Epithelial cell of proximal tubule (primary cell): ENCODE results near the gene RHBDF2. TPM values are rescaled to one million over a fixed set of nuclear protein-coding genes. Genes with fewer than 3 reads are reported as not detected.

Experiments
- DNase-seq: peaks from one replicate; pipeline ENCODE4 v3.0.0-alpha.2; 2011; ENCODE audit warnings: low read depth
- H3K4me3 ChIP-seq: 2 replicates; pipeline ENCODE4 v1.5.1; 2011; ENCODE audit warnings: low read depth, mild to moderate bottlenecking, low read length
- total RNA-seq: library from RNA; depleted of rRNA; stranded (reverse); fragments of >200 nt; gene quantifications from 2 replicates; pipeline ENCODE4 v1.2.3, GENCODE V29; 2015
- TF ChIP-seq, protein P1 (sequence below): conservative IDR thresholded peaks from 2 replicates; pipeline ENCODE4 v1.5.1; 2012; ENCODE audit warnings: low read depth, mild to moderate bottlenecking, low read length

The RHBDF2 gene
- total RNA-seq, 1 donor from 2014 or later = 101 TPM

DNA sequence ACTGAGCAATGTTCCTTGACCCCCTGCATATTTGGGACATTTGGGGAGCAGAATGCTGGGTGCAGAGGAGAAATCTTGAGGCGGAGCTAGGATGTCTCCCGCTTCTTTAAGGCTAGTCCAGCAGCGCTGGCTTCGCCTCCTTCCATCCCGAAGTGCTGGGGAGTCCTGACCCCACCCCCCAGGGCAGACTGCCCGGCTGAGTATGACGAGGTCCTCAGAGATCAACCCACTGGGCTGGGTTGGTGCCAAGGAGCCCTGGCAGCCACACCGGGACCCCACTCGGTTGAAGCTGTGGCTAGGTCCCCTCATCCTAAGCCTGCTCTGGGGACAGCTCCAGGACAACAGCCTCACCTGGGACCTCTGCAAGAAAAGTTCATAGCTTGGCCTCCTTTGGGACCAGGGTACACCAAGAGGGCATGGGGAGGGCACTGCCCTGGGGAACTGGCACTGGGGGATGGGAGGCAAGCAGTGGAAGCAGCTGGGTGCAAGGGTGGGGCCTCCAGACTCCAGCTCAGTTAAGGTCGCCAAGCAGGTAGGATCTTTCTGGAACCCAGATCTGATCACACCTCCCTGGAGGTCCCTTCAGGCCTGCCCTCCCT, 11.0 kb downstream of the RHBDF2 start:
- H3K4me3 ChIP-seq = no peak overlapping the region
- TF ChIP-seq, protein P1, sequence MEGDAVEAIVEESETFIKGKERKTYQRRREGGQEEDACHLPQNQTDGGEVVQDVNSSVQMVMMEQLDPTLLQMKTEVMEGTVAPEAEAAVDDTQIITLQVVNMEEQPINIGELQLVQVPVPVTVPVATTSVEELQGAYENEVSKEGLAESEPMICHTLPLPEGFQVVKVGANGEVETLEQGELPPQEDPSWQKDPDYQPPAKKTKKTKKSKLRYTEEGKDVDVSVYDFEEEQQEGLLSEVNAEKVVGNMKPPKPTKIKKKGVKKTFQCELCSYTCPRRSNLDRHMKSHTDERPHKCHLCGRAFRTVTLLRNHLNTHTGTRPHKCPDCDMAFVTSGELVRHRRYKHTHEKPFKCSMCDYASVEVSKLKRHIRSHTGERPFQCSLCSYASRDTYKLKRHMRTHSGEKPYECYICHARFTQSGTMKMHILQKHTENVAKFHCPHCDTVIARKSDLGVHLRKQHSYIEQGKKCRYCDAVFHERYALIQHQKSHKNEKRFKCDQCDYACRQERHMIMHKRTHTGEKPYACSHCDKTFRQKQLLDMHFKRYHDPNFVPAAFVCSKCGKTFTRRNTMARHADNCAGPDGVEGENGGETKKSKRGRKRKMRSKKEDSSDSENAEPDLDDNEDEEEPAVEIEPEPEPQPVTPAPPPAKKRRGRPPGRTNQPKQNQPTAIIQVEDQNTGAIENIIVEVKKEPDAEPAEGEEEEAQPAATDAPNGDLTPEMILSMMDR = no peak
- DNase-seq = no peak

DNA sequence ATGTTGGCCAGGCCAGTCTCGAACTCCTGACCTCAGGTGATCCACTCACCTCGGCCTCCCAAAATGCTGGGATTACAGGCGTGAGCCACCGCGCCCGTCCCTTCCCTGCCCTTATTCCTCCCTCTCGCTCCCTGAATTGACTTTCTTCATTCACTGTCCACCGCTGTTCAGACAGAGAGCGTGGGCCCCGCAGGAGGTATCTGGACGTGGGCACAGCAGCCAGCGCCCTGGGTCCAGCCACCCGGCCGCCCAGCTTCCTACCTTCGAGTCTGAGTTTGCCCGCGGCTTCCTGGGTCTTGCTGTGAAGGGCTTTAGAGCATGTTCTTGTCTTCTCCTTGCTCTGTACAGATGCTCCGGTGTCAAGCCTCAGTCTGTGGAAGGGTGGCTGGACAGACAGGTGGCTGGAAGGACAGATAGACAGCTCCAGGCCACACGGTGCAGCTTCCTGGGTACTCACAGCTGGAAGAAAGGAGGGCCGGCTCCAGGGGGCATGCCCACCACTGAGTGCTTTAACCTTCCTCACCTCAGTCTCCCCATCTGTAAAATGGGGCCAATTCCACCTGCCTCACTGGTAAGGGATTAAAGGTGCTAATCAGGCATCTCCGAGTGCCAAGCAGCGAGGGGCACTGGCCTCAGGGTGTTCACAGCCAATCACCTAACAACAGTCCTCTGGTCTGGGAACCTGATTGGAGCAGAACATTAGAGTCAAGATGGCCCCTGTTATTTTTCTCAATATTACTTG, 13.6 kb downstream of the RHBDF2 start:
- no peak for DNase-seq
- TF ChIP-seq, protein P1 = no peak

DNA sequence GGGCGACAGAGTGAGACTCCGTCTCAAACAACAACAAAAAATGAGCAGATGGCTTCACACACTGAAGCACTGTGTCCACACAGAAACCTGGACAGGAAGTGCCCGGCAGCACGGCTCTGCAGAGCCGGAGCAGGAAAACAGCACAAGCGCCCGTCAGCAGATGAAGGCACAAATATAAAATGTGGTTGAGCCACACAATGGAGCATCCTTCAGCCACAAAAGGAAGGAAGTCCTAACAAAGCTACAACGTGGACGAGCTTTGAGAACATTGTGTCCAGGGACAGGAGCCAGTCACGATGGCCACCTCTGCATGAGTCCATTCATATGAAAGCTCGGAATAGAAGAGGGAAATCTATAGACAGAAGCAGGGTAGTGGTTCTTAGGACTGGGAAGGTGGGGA, 15.7 kb downstream of the RHBDF2 start:
- DNase-seq = no peak
- H3K4me3 ChIP-seq = no peak overlapping the region
- TF ChIP-seq, protein P1 = no peak

More for the DNA sequence above, 13.6 kb downstream of the RHBDF2 start:
- H3K4me3 ChIP-seq = no peak overlapping the region

DNA sequence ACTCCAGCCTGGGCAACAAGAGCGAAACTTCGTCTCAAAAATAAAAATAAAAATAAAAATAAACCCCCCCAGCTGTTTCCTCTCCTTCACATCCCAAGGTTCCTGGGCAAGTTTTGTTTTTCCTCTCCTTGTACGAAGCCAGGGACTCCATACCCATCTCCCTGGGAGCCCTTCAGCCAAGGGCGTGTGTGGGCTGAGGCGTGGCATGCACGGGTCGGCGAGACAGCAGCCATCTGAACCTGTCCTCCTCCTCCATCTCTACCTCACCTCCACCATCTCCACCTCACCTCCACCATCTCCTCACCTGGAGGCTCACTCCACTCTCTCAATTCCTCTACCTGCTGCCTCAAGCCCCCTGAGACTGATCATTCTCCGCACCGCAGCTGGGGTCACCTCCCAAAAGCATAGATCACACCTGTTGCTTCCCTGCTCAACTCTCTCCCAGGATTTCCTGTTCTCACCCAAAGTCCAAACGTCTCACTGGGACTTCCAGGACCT, 16.9 kb downstream of the RHBDF2 start:
- no peak for DNase-seq
- TF ChIP-seq, protein P1 = no peak
- no peak overlapping the region for H3K4me3 ChIP-seq

DNA sequence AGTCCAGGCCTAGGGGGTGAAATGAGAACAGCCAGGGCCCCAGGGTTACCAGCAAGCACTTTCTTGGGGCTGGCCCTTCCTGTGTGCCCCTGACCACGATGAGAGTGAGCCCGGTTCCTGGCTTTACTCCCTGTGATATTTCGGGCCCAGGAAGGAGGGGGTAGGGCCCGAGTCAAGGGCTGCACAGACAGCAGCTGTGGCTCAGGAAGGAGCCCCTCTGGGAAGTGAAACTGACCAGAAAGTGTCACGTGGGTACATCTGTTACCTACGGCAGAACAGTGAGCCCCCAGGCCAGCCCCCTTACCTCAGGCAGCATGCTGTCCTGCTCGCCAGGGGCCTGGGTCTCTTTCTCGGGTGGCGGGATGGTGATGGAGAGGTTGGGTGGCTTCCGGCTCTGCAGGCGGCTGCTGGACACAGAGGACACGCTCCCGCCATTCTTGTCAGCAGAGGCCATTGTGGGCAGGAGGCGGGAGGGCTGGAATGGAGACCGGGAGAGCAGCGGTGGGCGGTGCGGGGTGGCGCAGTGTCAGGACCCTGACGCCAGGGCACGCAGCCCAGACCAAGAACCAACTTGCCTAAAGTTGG, 20.1 kb downstream of the RHBDF2 start:
- H3K4me3 ChIP-seq = no peak overlapping the region
- TF ChIP-seq, protein P1 = no peak
- DNase-seq = no peak

DNA sequence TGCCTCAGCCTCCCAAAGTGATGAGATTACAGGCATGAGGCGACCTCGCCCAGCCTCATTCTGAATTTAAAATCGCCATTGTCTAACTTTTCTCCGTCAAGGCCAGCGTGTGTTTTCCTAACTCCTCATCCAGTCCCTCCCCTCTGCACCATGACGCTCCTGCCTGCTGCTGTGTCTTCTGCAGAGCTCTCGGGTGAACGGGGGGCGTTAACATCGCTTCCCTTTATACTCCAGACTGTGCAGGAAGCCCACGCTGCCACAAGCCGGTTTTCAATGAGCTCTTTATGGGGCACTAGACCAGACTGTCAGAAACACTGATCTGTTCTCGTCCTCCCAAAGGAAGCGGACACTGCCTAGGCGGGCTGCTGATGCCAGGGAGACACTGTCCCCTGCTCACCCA, 20.6 kb downstream of the RHBDF2 start:
- no peak for DNase-seq
- TF ChIP-seq, protein P1 = no peak
- no peak overlapping the region for H3K4me3 ChIP-seq
